K562 (cell line): ENCODE data around the gene TIGD1. TPM values are rescaled to one million over a fixed set of nuclear protein-coding genes. Genes with fewer than 3 reads are reported as not detected.

Source experiments
- ATAC-seq: fragments of 200-7000 bp; cut with Tn5 transposase; 3 replicates; pipeline ENCODE4 v1.9.1; 2020; ENCODE audit warnings: moderate library complexity
- BruUV-seq: library from RNA; stranded (reverse); fragments of 400-500 nt; replicated peaks from 2 replicates; lab custom pipeline; 2021; lab: Mats Ljungman, UMichigan
- CTCF ChIA-PET: fragments of 300-600 bp; formaldehyde crosslinking; extraction: SDS; loops from one replicate; lab custom pipeline; 2021; ENCODE audit warnings: low intra/inter-chr PET ratio; lab: Yijun Ruan, JAX
- POLR2A ChIA-PET: fragments of 300-600, 350-650 bp; sonication (Branson Sonifier 250); formaldehyde crosslinking; extraction: SDS; loops from one replicate; lab custom pipeline; 2021; ENCODE audit warnings: antibody characterized with exemption, inconsistent platforms; lab: Yijun Ruan, JAX
- DNase-seq, 4 experiments: peaks; one replicate each; pipeline versions ENCODE4 v3.0.0 to v3.0.0-alpha.2; 2011 to 2018; ENCODE audit warnings: low spot score in 3 of 4, mixed read lengths in 3 of 4; ENCODE audit errors: extremely low read depth in 1 of 4
- FAIRE-seq: peaks from 2 replicates; lab custom pipeline; 2011; peaks lifted over from hg19 to GRCh38; lab: Jason Lieb, UNC
- H2AFZ ChIP-seq: 2 replicates; pipeline ENCODE4 v1.6.0; 2011; ENCODE audit warnings: low read depth, low read length, control low read depth, inconsistent platforms
- H3K27ac ChIP-seq: fragments of 200-600 bp; 3 replicates; pipeline ENCODE4 v1.8.0; 2011; ENCODE audit warnings: low read depth, mild to moderate bottlenecking, control low read depth, inconsistent platforms, low read length, moderate library complexity, mixed read lengths; ENCODE audit errors: extremely low read depth
- H3K27me3 ChIP-seq, 2 experiments: fragments of 300-600 bp in 1 of 2; 2 replicates in 1 of 2; 3 replicates in 1 of 2; pipeline versions ENCODE4 v1.6.0 to v1.8.0; 2011; ENCODE audit warnings: inconsistent platforms in 2 of 2, low read length in 2 of 2, mild to moderate bottlenecking in 1 of 2, mixed read lengths in 1 of 2, moderate library complexity in 1 of 2; ENCODE audit not compliant: control insufficient read depth in 2 of 2, insufficient read depth in 2 of 2
- H3K36me3 ChIP-seq: fragments of 300-600 bp; 3 replicates; pipeline ENCODE4 v1.8.0; 2011; ENCODE audit warnings: mild to moderate bottlenecking, low read length, inconsistent platforms; ENCODE audit not compliant: control insufficient read depth, insufficient read depth
- H3K4me1 ChIP-seq, 2 experiments: fragments of 200-600 bp in 1 of 2; replicated peaks in 1 of 2; 2 replicates in 1 of 2; 3 replicates in 1 of 2; pipeline versions ENCODE4 v1.5.1 to v1.8.0; 2011; ENCODE audit warnings: inconsistent platforms in 2 of 2, low read length in 2 of 2, mild to moderate bottlenecking in 1 of 2, mixed read lengths in 1 of 2, moderate library complexity in 1 of 2; ENCODE audit not compliant: control insufficient read depth in 2 of 2, insufficient read depth in 2 of 2
- H3K4me2 ChIP-seq: 2 replicates; pipeline ENCODE4 v1.6.1; 2011; ENCODE audit warnings: low read length, control low read depth, inconsistent platforms, mixed read lengths; ENCODE audit not compliant: insufficient read depth
- H3K4me3 ChIP-seq: fragments of 200-600 bp; sonication (generic), shearing (Covaris generic); 2 replicates; pipeline ENCODE4 v1.5.1; 2016; ENCODE audit warnings: control low read depth, inconsistent platforms
- H3K79me2 ChIP-seq: fragments of 200-600 bp; 3 replicates; pipeline ENCODE4 v1.8.0; 2011; ENCODE audit warnings: low read length, inconsistent platforms; ENCODE audit not compliant: control insufficient read depth, insufficient read depth
- H3K9ac ChIP-seq, 2 experiments: 2 replicates each; pipeline versions ENCODE4 v1.6.0 to v1.6.1; 2011; ENCODE audit warnings: low read depth in 2 of 2, low read length in 2 of 2, control low read depth in 1 of 2, inconsistent platforms in 1 of 2, mild to moderate bottlenecking in 1 of 2, mixed read lengths in 1 of 2; ENCODE audit not compliant: insufficient read depth in 1 of 2
- H3K9me1 ChIP-seq: one replicate; pipeline ENCODE4 v1.6.0; 2011; ENCODE audit warnings: inconsistent platforms, mild to moderate bottlenecking, low read length, moderate library complexity; ENCODE audit not compliant: control insufficient read depth, insufficient read depth
- H3K9me3 ChIP-seq: replicated peaks from 2 replicates; pipeline ENCODE4 v1.5.1; 2011; ENCODE audit warnings: low read depth, low read length, inconsistent platforms; ENCODE audit not compliant: control insufficient read depth, insufficient read depth
- H4K20me1 ChIP-seq: replicated peaks from 2 replicates; pipeline ENCODE4 v1.6.1; 2011; ENCODE audit warnings: low read length, inconsistent platforms, mixed read lengths; ENCODE audit not compliant: control insufficient read depth, insufficient read depth
- BCOR ChIP-seq: fragments of 450-650 bp; IDR thresholded peaks from 2 replicates; pipeline ENCODE4 v1.6.1; 2016
- CXXC5 ChIP-seq: fragments of 250-450 bp; sonication (Bioruptor Pico); IDR thresholded peaks from 2 replicates; pipeline ENCODE4 v1.8.0; 2022; ENCODE audit warnings: inconsistent platforms, mild to moderate bottlenecking, moderate library complexity
- MAFG ChIP-seq: fragments of 450-650 bp; conservative IDR thresholded peaks from 2 replicates; pipeline ENCODE4 v1.6.1; 2016; ENCODE audit warnings: missing genetic modification characterization, missing compliant biosample characterization
- NR4A1 ChIP-seq, 2 experiments: fragments of 250-450 bp in 1 of 2; fragments of 450-650 bp in 1 of 2; sonication (Bioruptor Pico) in 1 of 2; IDR thresholded peaks; 2 replicates each; pipeline versions ENCODE4 v1.4.0 to v1.6.1; 2016 to 2020; ENCODE audit warnings: mild to moderate bottlenecking in 2 of 2, missing compliant biosample characterization in 1 of 2, missing genetic modification characterization in 1 of 2, moderate library complexity in 1 of 2
- SMAD1 ChIP-seq: fragments of 150-350 bp; IDR thresholded peaks from 2 replicates; pipeline ENCODE4 v1.6.1; 2014; ENCODE audit warnings: low read length, low read depth; ENCODE audit not compliant: partially characterized antibody
- TAF1 ChIP-seq: IDR thresholded peaks from 2 replicates; pipeline ENCODE4 v1.6.1; 2011; ENCODE audit warnings: mild to moderate bottlenecking, low read length, moderate library complexity; ENCODE audit not compliant: insufficient read depth, control insufficient read depth, severe bottlenecking; ENCODE audit errors: extremely low read depth
- WHSC1 ChIP-seq: IDR thresholded peaks from one replicate; pipeline ENCODE4 v1.6.1; 2012; ENCODE audit warnings: low read length, control low read depth, inconsistent platforms
- ZNF76 ChIP-seq: fragments of 250-450 bp; sonication (Bioruptor Pico); IDR thresholded peaks from 2 replicates; pipeline ENCODE4 v1.4.0; 2020; ENCODE audit warnings: mild to moderate bottlenecking, moderate library complexity, borderline replicate concordance
- WGBS: fragments of 100-300 bp; shearing (Covaris generic); methylation state at CpG from one replicate; pipeline ENCODE4 v1.1.6; 2016; ENCODE audit warnings: low coverage, mixed read lengths; ENCODE audit not compliant: insufficient coverage; ENCODE audit errors: missing lambda C conversion rate; 5-methylcytosine and 5-hydroxymethylcytosine counted together
- in situ Hi-C: fragments of 300-500 bp; cut with MboI; formaldehyde crosslinking; loops from 4 replicates; pipeline ENCODE4 v1.15.0; 2018; ENCODE audit warnings: inconsistent platforms, mixed read lengths
- intact Hi-C: fragments of 100-400 bp; cut with micrococcal nuclease; formaldehyde crosslinking; loops from 2 replicates; pipeline ENCODE4 v1.14.2; 2022
- polyA plus RNA-seq, 8 experiments: library from polyadenylated mRNA; depleted of rRNA in 4 of 8; stranded (reverse) in 5 of 8; unstranded in 3 of 8; fragments of >200 nt; fragmentation: Nextera tagmentation in 2 of 8; fragmentation: Illumina TruSeq in 1 of 8; extraction: Ambion mirVana in 2 of 8; extraction: Trizol in 1 of 8; gene quantifications; 2 replicates each; pipeline versions ENCODE4 v1.2.1 to v1.2.3, GENCODE V29; 2011 to 2014; ENCODE audit warnings: inconsistent platforms in 1 of 8, missing spikeins in 1 of 8
- total RNA-seq, 7 experiments: library from RNA; depleted of rRNA in 6 of 7; stranded (reverse); fragments of >200 nt in 6 of 7; fragmentation: Illumina TruSeq in 2 of 7; extraction: Trizol in 2 of 7; gene quantifications; 2 replicates each; pipeline versions ENCODE4 v1.2.1 to v1.2.3, GENCODE V29; 2011 to 2021; ENCODE audit warnings: low replicate concordance in 1 of 7
- TF ChIP-seq, protein P1 (sequence below): fragments of 150-350 bp; IDR thresholded peaks from 2 replicates; pipeline ENCODE4 v1.6.1; 2014; ENCODE audit warnings: low read depth, mild to moderate bottlenecking, low read length, borderline replicate concordance

The TIGD1 gene
- total and polyA plus RNA-seq, 9 of the 15 experiments (the other 6 are each of a cell fraction or from before 2014, with no cell fraction given) = 2.0 to 10.1 (median 6.6) TPM

DNA sequence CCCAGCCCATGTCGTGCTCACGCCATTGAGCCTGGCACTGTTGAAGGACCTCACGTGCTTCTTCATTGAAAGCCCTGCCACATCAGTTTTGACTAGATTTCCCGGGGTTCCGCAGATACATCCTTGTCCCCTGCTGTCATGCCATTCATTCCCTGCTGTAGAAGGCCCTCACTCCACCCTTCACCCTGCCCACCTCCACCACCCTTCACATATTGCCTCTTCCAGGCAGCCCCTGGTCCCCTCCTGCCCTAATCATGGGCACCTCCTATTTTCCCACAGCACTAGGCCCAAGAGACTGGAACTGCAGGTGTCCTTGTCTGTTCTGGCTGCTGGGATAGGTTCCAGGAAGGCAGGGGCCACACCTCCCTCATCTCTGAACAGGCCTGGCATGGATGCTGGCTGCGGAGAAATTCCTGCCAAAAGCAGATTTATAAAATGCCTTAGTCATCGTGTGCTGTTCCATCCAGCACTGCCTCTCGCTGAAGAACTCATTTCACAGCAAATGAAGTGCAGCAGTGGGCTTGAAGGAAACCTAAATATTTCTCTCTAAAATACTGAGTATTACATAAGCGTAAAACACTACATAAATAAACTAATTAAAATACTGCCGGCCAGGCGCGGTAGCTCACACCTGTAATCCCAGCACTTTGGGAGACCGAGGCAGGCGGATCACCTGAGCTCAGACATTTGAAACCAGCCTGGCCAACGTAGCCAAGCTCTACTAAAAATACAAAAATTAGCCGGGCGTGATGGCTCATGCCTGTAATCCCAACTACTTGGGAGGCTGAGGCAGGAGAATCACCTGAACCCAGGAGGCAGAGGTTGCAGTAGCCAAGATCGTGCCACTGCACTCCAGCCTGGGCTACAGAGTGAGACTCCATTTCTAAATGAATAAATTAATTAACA, 38.6 kb upstream of the TIGD1 start (continued):
- TF ChIP-seq, protein P1, sequence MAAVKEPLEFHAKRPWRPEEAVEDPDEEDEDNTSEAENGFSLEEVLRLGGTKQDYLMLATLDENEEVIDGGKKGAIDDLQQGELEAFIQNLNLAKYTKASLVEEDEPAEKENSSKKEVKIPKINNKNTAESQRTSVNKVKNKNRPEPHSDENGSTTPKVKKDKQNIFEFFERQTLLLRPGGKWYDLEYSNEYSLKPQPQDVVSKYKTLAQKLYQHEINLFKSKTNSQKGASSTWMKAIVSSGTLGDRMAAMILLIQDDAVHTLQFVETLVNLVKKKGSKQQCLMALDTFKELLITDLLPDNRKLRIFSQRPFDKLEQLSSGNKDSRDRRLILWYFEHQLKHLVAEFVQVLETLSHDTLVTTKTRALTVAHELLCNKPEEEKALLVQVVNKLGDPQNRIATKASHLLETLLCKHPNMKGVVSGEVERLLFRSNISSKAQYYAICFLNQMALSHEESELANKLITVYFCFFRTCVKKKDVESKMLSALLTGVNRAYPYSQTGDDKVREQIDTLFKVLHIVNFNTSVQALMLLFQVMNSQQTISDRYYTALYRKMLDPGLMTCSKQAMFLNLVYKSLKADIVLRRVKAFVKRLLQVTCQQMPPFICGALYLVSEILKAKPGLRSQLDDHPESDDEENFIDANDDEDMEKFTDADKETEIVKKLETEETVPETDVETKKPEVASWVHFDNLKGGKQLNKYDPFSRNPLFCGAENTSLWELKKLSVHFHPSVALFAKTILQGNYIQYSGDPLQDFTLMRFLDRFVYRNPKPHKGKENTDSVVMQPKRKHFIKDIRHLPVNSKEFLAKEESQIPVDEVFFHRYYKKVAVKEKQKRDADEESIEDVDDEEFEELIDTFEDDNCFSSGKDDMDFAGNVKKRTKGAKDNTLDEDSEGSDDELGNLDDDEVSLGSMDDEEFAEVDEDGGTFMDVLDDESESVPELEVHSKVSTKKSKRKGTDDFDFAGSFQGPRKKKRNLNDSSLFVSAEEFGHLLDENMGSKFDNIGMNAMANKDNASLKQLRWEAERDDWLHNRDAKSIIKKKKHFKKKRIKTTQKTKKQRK = no peak
- TF ChIP-seq MAFG (tag) (peak; percentile 64), ZNF76 (CRISPR knock-in tag) (no peak), BCOR (no peak), SMAD1 (no peak), TAF1 (no peak)

GRCh38 chr2:232588031-232588430, 37.7 kb upstream of the TIGD1 start:
- no peak for FAIRE-seq
- no peak for ATAC-seq
- no TSS peak for BruUV-seq

More at GRCh38 chr2:232588031-232588430, 37.7 kb upstream of the TIGD1 start:
- H4K20me1 ChIP-seq = no peaks in the 10 kb centered on the region
- in situ Hi-C loops (no loop called here), intact Hi-C loops (no loop called here)
- CTCF ChIA-PET = no interaction called here
- no peaks in the 10 kb centered on the region for H3K36me3 ChIP-seq
- H3K9me3 ChIP-seq = no peaks in the 10 kb centered on the region
- WGBS = 43% methylated on average over 7 of the region's 8 CpGs
- no peaks in the 10 kb centered on the region; a peak in 1 of 5 replicates for H3K27me3 ChIP-seq
- no peak for TF ChIP-seq NR4A1 (CRISPR knock-in tag; IDR thresholded peaks at IDR 0.05)
- TF ChIP-seq NR4A1 (tag; IDR thresholded peaks at IDR 0.05) = no peak
- no peak for TF ChIP-seq CXXC5 (CRISPR knock-in tag)
- TF ChIP-seq WHSC1 = no peak
- POLR2A ChIA-PET = no interaction called here
- no peaks in the 10 kb centered on the region for H3K4me1 ChIP-seq
- no peak for DNase-seq
- no peaks in the 10 kb centered on the region for H3K79me2 ChIP-seq
- no peak overlapping the region for H3K9ac ChIP-seq
- H3K4me3 ChIP-seq = no peak overlapping the region
- no peak overlapping the region for H3K27ac ChIP-seq
- H2AFZ ChIP-seq = no peak overlapping the region
- no peaks in the 10 kb centered on the region for H3K9me1 ChIP-seq
- H3K4me2 ChIP-seq = no peak overlapping the region
